HAP-1 (cell line): ENCODE measurements around the gene TMEM123.
A peak's percentile ranks its signal among the peaks of the same experiment; 100 is the strongest.

Source experiments
- DNase-seq, 2 experiments: peaks; one replicate each; pipeline ENCODE4 v3.0.0-alpha.2; 2016 to 2020; ENCODE audit warnings: low spot score in 2 of 2
- H3K27me3 ChIP-seq: fragments of 250-450 bp; sonication (Bioruptor Pico); 2 replicates; pipeline ENCODE4 v1.5.1; 2020; ENCODE audit warnings: low read depth, mild to moderate bottlenecking, moderate library complexity
- H3K36me3 ChIP-seq: fragments of 250-450 bp; sonication (Bioruptor Pico); replicated peaks from 2 replicates; pipeline ENCODE4 v1.5.1; 2020; ENCODE audit warnings: mild to moderate bottlenecking
- H3K4me1 ChIP-seq: fragments of 250-450 bp; sonication (Bioruptor Pico); 2 replicates; pipeline ENCODE4 v1.5.1; 2020; ENCODE audit warnings: mild to moderate bottlenecking
- H3K4me3 ChIP-seq: fragments of 250-450 bp; sonication (Bioruptor Pico); 2 replicates; pipeline ENCODE4 v1.5.1; 2020; ENCODE audit warnings: mild to moderate bottlenecking, moderate library complexity
- H3K9me3 ChIP-seq: fragments of 250-450 bp; sonication (Bioruptor Pico); 2 replicates; pipeline ENCODE4 v1.5.1; 2020; ENCODE audit warnings: mild to moderate bottlenecking, moderate library complexity
- in situ Hi-C: fragments of 300-500 bp; cut with MboI; formaldehyde crosslinking; loops from 3 replicates; pipeline ENCODE4 v1.14.3; 2020; ENCODE audit warnings: low sequenced_read_pairs, inconsistent platforms, mixed read lengths

The TMEM123 gene

GRCh38 chr11:102467853-102468580, 15.5 kb upstream of the TMEM123 start:
- H3K4me3 ChIP-seq: no peak overlapping the region
- H3K9me3 ChIP-seq: no peaks in the 10 kb centered on the region
- in situ Hi-C loops: no loop called here
- no peak for DNase-seq
- no peaks in the 10 kb centered on the region for H3K27me3 ChIP-seq
- H3K36me3 ChIP-seq: no peaks in the 10 kb centered on the region
- H3K4me1 ChIP-seq: peaks cover 2% of the 10 kb centered on the region; the same call in 1 of the 2 replicates

- Histone ChIP-seq H3K4me1 (peaks cover 2% of the 10 kb centered on the region; the same call in 1 of the 2 replicates), H3K9me3 (no peaks in the 10 kb centered on the region), H3K36me3 (no peaks in the 10 kb centered on the region), H3K4me3 (no peak overlapping the region), H3K27me3 (no peaks in the 10 kb centered on the region)
- DNase-seq: no peak
- in situ Hi-C loops: no loop called here
These were observed 14.6 kb upstream of the TMEM123 start for GRCh38 chr11:102467080-102467708.

- in situ Hi-C loops: no loop called here
- no peak for DNase-seq
- Histone ChIP-seq H3K27me3 (no peaks in the 10 kb centered on the region), H3K9me3 (no peaks in the 10 kb centered on the region), H3K36me3 (no peaks in the 10 kb centered on the region), H3K4me1 (peaks cover 2% of the 10 kb centered on the region; the same call in 1 of the 2 replicates), H3K4me3 (no peak overlapping the region)
These were observed 13.1 kb upstream of the TMEM123 start for GRCh38 chr11:102465696-102466095.

- DNase-seq: no peak
- Histone ChIP-seq H3K9me3 (no peaks in the 10 kb centered on the region), H3K36me3 (no peaks in the 10 kb centered on the region), H3K27me3 (no peaks in the 10 kb centered on the region), H3K4me3 (no peak overlapping the region), H3K4me1 (peaks cover 2% of the 10 kb centered on the region; the same call in 1 of the 2 replicates)
- in situ Hi-C loops: no loop called here
These were observed 12.4 kb upstream of the TMEM123 start for GRCh38 chr11:102464859-102465500.

- H3K36me3 ChIP-seq: no peaks in the 10 kb centered on the region
- H3K4me3 ChIP-seq: no peak overlapping the region
- in situ Hi-C loops: no loop called here
- no peaks in the 10 kb centered on the region for H3K9me3 ChIP-seq
- DNase-seq: no peak
- H3K27me3 ChIP-seq: no peaks in the 10 kb centered on the region
- H3K4me1 ChIP-seq: peaks cover 2% of the 10 kb centered on the region; the same call in 1 of the 2 replicates
These were observed 11.5 kb upstream of the TMEM123 start for GRCh38 chr11:102464037-102464436.

GRCh38 chr11:102462610-102463009, 10.0 kb upstream of the TMEM123 start:
- H3K4me1 ChIP-seq: peaks cover 11% of the 10 kb centered on the region
- DNase-seq: no peak
- in situ Hi-C loops: no loop called here

GRCh38 chr11:102459393-102459792, 6.8 kb upstream of the TMEM123 start:
- DNase-seq: no peak
- Histone ChIP-seq H3K4me3 (no peak overlapping the region), H3K27me3 (no peaks in the 10 kb centered on the region), H3K4me1 (peaks cover 25% of the 10 kb centered on the region), H3K9me3 (no peaks in the 10 kb centered on the region), H3K36me3 (no peaks in the 10 kb centered on the region)
- in situ Hi-C loops: no loop called here

More at GRCh38 chr11:102462610-102463009, 10.0 kb upstream of the TMEM123 start:
- Histone ChIP-seq H3K27me3 (no peaks in the 10 kb centered on the region), H3K4me3 (no peak overlapping the region), H3K9me3 (no peaks in the 10 kb centered on the region), H3K36me3 (no peaks in the 10 kb centered on the region)

- Histone ChIP-seq H3K36me3 (no peaks in the 10 kb centered on the region), H3K27me3 (no peaks in the 10 kb centered on the region), H3K4me1 (peaks cover 34% of the 10 kb centered on the region), H3K4me3 (no peak overlapping the region), H3K9me3 (no peaks in the 10 kb centered on the region)
- in situ Hi-C loops: no loop called here
- DNase-seq: no peak
These were observed 6.0 kb upstream of the TMEM123 start for GRCh38 chr11:102458548-102458947.

GRCh38 chr11:102457865-102458264, 5.3 kb upstream of the TMEM123 start:
- DNase-seq: peak in 1 of 2 experiments; percentile 56
- Histone ChIP-seq H3K4me1 (peaks cover 39% of the 10 kb centered on the region), H3K36me3 (no peaks in the 10 kb centered on the region), H3K27me3 (no peaks in the 10 kb centered on the region), H3K4me3 (no peak overlapping the region), H3K9me3 (no peaks in the 10 kb centered on the region)
- in situ Hi-C loops: no loop called here

GRCh38 chr11:102457056-102457677, 4.6 kb upstream of the TMEM123 start:
- in situ Hi-C loops: no loop called here

GRCh38 chr11:102456381-102456780, 3.8 kb upstream of the TMEM123 start:
- DNase-seq: no peak
- in situ Hi-C loops: no loop called here
- no peaks in the 10 kb centered on the region for H3K36me3 ChIP-seq
- peaks cover 39% of the 10 kb centered on the region for H3K4me1 ChIP-seq
- H3K4me3 ChIP-seq: no peak overlapping the region
- no peaks in the 10 kb centered on the region for H3K9me3 ChIP-seq
- H3K27me3 ChIP-seq: no peaks in the 10 kb centered on the region

More at GRCh38 chr11:102457056-102457677, 4.6 kb upstream of the TMEM123 start:
- Histone ChIP-seq H3K9me3 (no peaks in the 10 kb centered on the region), H3K4me3 (no peak overlapping the region), H3K36me3 (no peaks in the 10 kb centered on the region), H3K4me1 (peaks cover 39% of the 10 kb centered on the region), H3K27me3 (no peaks in the 10 kb centered on the region)
- peak; percentile 35 to 73 for DNase-seq

GRCh38 chr11:102453921-102454320, 1.4 kb upstream of the TMEM123 start:
- Histone ChIP-seq H3K9me3 (no peaks in the 10 kb centered on the region), H3K27me3 (no peaks in the 10 kb centered on the region), H3K4me3 (no peak overlapping the region), H3K36me3 (no peaks in the 10 kb centered on the region), H3K4me1 (peaks cover 57% of the 10 kb centered on the region)
- in situ Hi-C loops: no loop called here
- no peak for DNase-seq

- Histone ChIP-seq H3K4me3 (peak overlapping the region; percentile 73), H3K4me1 (peaks cover 55% of the 10 kb centered on the region), H3K9me3 (no peaks in the 10 kb centered on the region), H3K36me3 (peaks cover 4% of the 10 kb centered on the region), H3K27me3 (no peaks in the 10 kb centered on the region)
- in situ Hi-C loops: no loop called here
- DNase-seq: peak; percentile 39 to 61
These were observed 734 bp upstream of the TMEM123 start for GRCh38 chr11:102453302-102453695.
